H9 (cell line): ENCODE measurements around the gene SNRPA1. TPM values are rescaled to one million over a fixed set of nuclear protein-coding genes. Genes with fewer than 3 reads are reported as not detected.

ENCODE experiments used
- DNase-seq: peaks from one replicate; pipeline ENCODE4 v3.0.0-alpha.2; 2017
- H2AFZ ChIP-seq: one replicate; pipeline ENCODE4 v1.6.1; 2013; ENCODE audit warnings: mild to moderate bottlenecking, low read length, control low read depth, moderate library complexity
- H2AK5ac ChIP-seq: 2 replicates; pipeline ENCODE4 v1.6.1; 2013; ENCODE audit warnings: low read length, control low read depth, mixed read lengths; ENCODE audit not compliant: insufficient read length
- H2BK120ac ChIP-seq: one replicate; pipeline ENCODE4 v1.6.1; 2013; ENCODE audit warnings: low read depth, mild to moderate bottlenecking, low read length, control low read depth, inconsistent platforms; ENCODE audit not compliant: poor library complexity, severe bottlenecking
- H2BK12ac ChIP-seq: 2 replicates; pipeline ENCODE4 v1.6.1; 2013; ENCODE audit warnings: low read length, control low read depth, mixed read lengths, low read depth; ENCODE audit not compliant: insufficient read length
- H2BK15ac ChIP-seq: 2 replicates; pipeline ENCODE4 v1.6.1; 2013; ENCODE audit warnings: low read depth, low read length, control low read depth
- H2BK20ac ChIP-seq: one replicate; pipeline ENCODE4 v1.6.1; 2013; ENCODE audit warnings: low read depth, mild to moderate bottlenecking, low read length, control low read depth, inconsistent platforms; ENCODE audit not compliant: poor library complexity, severe bottlenecking
- H2BK5ac ChIP-seq: 2 replicates; pipeline ENCODE4 v1.6.1; 2013; ENCODE audit warnings: low read length, control low read depth, mixed read lengths; ENCODE audit not compliant: insufficient read length
- H3K14ac ChIP-seq: 2 replicates; pipeline ENCODE4 v1.6.1; 2013; ENCODE audit warnings: low read length, control low read depth; ENCODE audit not compliant: insufficient read depth
- H3K18ac ChIP-seq: 2 replicates; pipeline ENCODE4 v1.6.1; 2013; ENCODE audit warnings: low read depth, mild to moderate bottlenecking, mixed read lengths, low read length, control low read depth; ENCODE audit not compliant: insufficient read length
- H3K23ac ChIP-seq: 2 replicates; pipeline ENCODE4 v1.6.1; 2013; ENCODE audit warnings: low read length, control low read depth, mixed read lengths, low read depth; ENCODE audit not compliant: insufficient read length
- H3K23me2 ChIP-seq: 2 replicates; pipeline ENCODE4 v1.6.1; 2013; ENCODE audit warnings: low read depth, mild to moderate bottlenecking, mixed read lengths, low read length, control low read depth; ENCODE audit not compliant: insufficient read length, poor library complexity, severe bottlenecking
- H3K27ac ChIP-seq: 2 replicates; pipeline ENCODE4 v1.5.1; 2013; ENCODE audit warnings: low read length, control low read depth, mixed read lengths, low read depth; ENCODE audit not compliant: insufficient read length
- H3K27me3 ChIP-seq: 2 replicates; pipeline ENCODE4 v1.6.1; 2013; ENCODE audit warnings: low read length, control low read depth, inconsistent platforms; ENCODE audit not compliant: insufficient read depth
- H3K4ac ChIP-seq: 2 replicates; pipeline ENCODE4 v1.6.1; 2013; ENCODE audit warnings: low read depth, mild to moderate bottlenecking, control low read depth, inconsistent platforms, low read length, moderate library complexity
- H3K4me1 ChIP-seq: 2 replicates; pipeline ENCODE4 v1.6.1; 2013; ENCODE audit warnings: low read length, control low read depth, inconsistent platforms; ENCODE audit not compliant: insufficient read depth
- H3K4me2 ChIP-seq: 2 replicates; pipeline ENCODE4 v1.6.1; 2013; ENCODE audit warnings: low read length, control low read depth, mixed read lengths; ENCODE audit not compliant: insufficient read length, insufficient read depth
- H3K56ac ChIP-seq: 2 replicates; pipeline ENCODE4 v1.6.1; 2013; ENCODE audit warnings: low read depth, mild to moderate bottlenecking, mixed read lengths, low read length, control low read depth; ENCODE audit not compliant: insufficient read length
- H3K79me1 ChIP-seq: 2 replicates; pipeline ENCODE4 v1.6.1; 2013; ENCODE audit warnings: low read depth, mild to moderate bottlenecking, moderate library complexity, low read length, control low read depth, inconsistent platforms; ENCODE audit not compliant: insufficient read depth, poor library complexity, severe bottlenecking
- H3K79me2 ChIP-seq: 2 replicates; pipeline ENCODE4 v1.6.1; 2013; ENCODE audit warnings: low read length, control low read depth, inconsistent platforms; ENCODE audit not compliant: insufficient read depth
- H3K9ac ChIP-seq: 2 replicates; pipeline ENCODE4 v1.6.1; 2013; ENCODE audit warnings: low read length, control low read depth, mixed read lengths; ENCODE audit not compliant: insufficient read length; ENCODE audit errors: extremely low read depth
- H3K9me3 ChIP-seq: one replicate; pipeline ENCODE4 v1.6.1; 2013; ENCODE audit warnings: low read depth, low read length, inconsistent platforms; ENCODE audit not compliant: control insufficient read depth
- H3T11ph ChIP-seq: one replicate; pipeline ENCODE4 v1.6.1; 2013; ENCODE audit warnings: mild to moderate bottlenecking, low read length, control low read depth, inconsistent platforms
- H4K20me1 ChIP-seq: one replicate; pipeline ENCODE4 v1.6.1; 2013; ENCODE audit not compliant: control insufficient read depth, insufficient read length, insufficient read depth
- H4K5ac ChIP-seq: 2 replicates; pipeline ENCODE4 v1.6.1; 2013; ENCODE audit warnings: low read depth, mild to moderate bottlenecking, mixed read lengths, low read length, control low read depth; ENCODE audit not compliant: insufficient read length
- H4K8ac ChIP-seq: replicated peaks from 2 replicates; pipeline ENCODE4 v1.6.1; 2013; ENCODE audit warnings: low read length, control low read depth, mixed read lengths, low read depth; ENCODE audit not compliant: insufficient read length
- H4K91ac ChIP-seq: 2 replicates; pipeline ENCODE4 v1.6.1; 2013; ENCODE audit warnings: low read depth, mild to moderate bottlenecking, moderate library complexity, mixed read lengths, low read length, control low read depth; ENCODE audit not compliant: insufficient read length
- H3K27ac Mint-ChIP-seq, 3 experiments: 2 replicates in 2 of 3; 3 replicates in 1 of 3; pipeline ENCODE4 v1.8.0; 2020 to 2021; ENCODE audit warnings: mixed read lengths in 3 of 3, mild to moderate bottlenecking in 1 of 3, moderate library complexity in 1 of 3
- H3K27me3 Mint-ChIP-seq: 2 replicates; pipeline ENCODE4 v1.8.0; 2021; ENCODE audit warnings: low read depth, mild to moderate bottlenecking, moderate library complexity, mixed read lengths
- H3K36me3 Mint-ChIP-seq, 3 experiments: 2 replicates in 2 of 3; 3 replicates in 1 of 3; pipeline ENCODE4 v1.8.0; 2020 to 2021; ENCODE audit warnings: low read depth in 3 of 3, mixed read lengths in 3 of 3; ENCODE audit not compliant: insufficient read depth in 1 of 3
- H3K4me1 Mint-ChIP-seq, 2 experiments: 2 replicates each; pipeline ENCODE4 v1.8.0; 2020; ENCODE audit warnings: mixed read lengths in 2 of 2
- H3K4me3 Mint-ChIP-seq, 2 experiments: 2 replicates in 1 of 2; 3 replicates in 1 of 2; pipeline ENCODE4 v1.8.0; 2020 to 2021; ENCODE audit warnings: mild to moderate bottlenecking in 2 of 2, mixed read lengths in 2 of 2, moderate library complexity in 1 of 2
- H3K9me3 Mint-ChIP-seq, 2 experiments: 2 replicates in 1 of 2; 3 replicates in 1 of 2; pipeline ENCODE4 v1.8.0; 2020; ENCODE audit warnings: mild to moderate bottlenecking in 2 of 2, mixed read lengths in 2 of 2, moderate library complexity in 1 of 2
- WGBS: extraction: QIAGEN DNeasy Blood & Tissue Kit; methylation state at CpG from one replicate; pipeline ENCODE4 v1.1.7; 2013; ENCODE audit warnings: missing lambda C conversion rate, low lambda C conversion rate, mixed read lengths; ENCODE audit not compliant: insufficient read length; ENCODE audit errors: extremely low coverage; 5-methylcytosine and 5-hydroxymethylcytosine counted together
- total RNA-seq: library from RNA; stranded (reverse); gene quantifications from 2 replicates; pipeline ENCODE4 v1.2.1, GENCODE V29; 2021
- TF ChIP-seq, protein P1 (sequence below): fragments of 200-600 bp; sonication (generic); conservative IDR thresholded peaks from 3 replicates; pipeline ENCODE4 v1.8.0; 2021; ENCODE audit warnings: antibody characterized with exemption, mild to moderate bottlenecking

Gene SNRPA1
- total RNA-seq, 1 experiment from 2014 or later, result 145 TPM

DNA sequence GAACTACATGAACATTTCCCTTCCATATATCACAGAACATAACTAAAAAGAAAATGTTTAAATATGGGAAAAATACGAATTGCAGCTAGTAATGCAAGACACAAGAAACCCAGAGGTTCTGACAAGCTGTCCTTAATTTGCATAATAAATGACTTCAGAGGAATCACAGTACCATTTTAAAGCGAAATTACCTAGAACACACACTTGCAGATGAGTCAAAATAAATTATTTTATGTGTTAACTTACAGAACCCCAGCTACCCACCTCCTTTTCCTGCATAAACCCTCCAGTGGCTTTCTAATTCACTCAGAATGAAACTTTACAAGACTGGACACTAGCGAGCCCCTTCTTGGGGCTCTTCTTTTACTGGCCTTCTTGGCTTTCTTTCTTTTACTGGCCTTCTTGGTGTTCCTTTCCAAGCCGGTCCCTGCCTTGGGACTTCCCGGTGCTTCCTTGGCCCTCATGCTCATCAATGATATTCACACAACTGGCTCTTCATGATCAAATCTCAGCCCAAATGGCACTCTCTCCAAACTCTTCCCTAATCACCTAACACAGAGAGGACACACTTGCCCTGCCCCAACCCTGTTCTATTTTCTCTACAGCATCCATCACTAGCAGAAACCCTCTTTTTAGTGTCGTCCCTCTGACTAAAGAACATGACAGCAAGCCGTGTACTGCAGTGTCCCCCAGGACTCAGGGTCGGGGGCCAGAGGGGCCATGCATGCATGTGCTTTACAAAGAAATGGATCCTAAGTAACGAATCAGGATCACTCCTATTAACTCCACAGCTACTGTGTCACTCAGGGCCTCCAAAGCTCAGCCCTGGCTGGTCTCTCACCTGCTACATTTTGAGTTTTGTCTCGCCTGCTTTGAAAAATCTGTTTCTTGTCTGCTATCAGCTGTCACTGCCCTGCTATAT lies 48.0 kb downstream of the SNRPA1 start:
- TF ChIP-seq, protein P1, sequence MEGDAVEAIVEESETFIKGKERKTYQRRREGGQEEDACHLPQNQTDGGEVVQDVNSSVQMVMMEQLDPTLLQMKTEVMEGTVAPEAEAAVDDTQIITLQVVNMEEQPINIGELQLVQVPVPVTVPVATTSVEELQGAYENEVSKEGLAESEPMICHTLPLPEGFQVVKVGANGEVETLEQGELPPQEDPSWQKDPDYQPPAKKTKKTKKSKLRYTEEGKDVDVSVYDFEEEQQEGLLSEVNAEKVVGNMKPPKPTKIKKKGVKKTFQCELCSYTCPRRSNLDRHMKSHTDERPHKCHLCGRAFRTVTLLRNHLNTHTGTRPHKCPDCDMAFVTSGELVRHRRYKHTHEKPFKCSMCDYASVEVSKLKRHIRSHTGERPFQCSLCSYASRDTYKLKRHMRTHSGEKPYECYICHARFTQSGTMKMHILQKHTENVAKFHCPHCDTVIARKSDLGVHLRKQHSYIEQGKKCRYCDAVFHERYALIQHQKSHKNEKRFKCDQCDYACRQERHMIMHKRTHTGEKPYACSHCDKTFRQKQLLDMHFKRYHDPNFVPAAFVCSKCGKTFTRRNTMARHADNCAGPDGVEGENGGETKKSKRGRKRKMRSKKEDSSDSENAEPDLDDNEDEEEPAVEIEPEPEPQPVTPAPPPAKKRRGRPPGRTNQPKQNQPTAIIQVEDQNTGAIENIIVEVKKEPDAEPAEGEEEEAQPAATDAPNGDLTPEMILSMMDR, result no peak
- H4K91ac ChIP-seq, result no peak overlapping the region
- peaks cover 5% of the 10 kb centered on the region for H4K20me1 ChIP-seq

More for the DNA sequence above, 48.0 kb downstream of the SNRPA1 start:
- Histone ChIP-seq H3K27ac (no peak overlapping the region), H4K8ac (no peak overlapping the region), H3K56ac (no peak overlapping the region), H3K79me2 (peaks cover 72% of the 10 kb centered on the region), H3K14ac (no peak overlapping the region), H3K23me2 (peaks cover 14% of the 10 kb centered on the region), H3K27me3 (no peaks in the 10 kb centered on the region), H3K4me2 (no peak overlapping the region), H3K79me1 (peaks cover 3% of the 10 kb centered on the region), H3K18ac (no peak overlapping the region), H2BK15ac (no peak overlapping the region), H2BK120ac (no peak overlapping the region), H4K5ac (no peak overlapping the region), H3T11ph (no peak overlapping the region), H3K4ac (no peak overlapping the region), H2AFZ (no peak overlapping the region), H3K4me1 (peaks cover 5% of the 10 kb centered on the region; the same call in 1 of the 2 replicates), H2BK20ac (no peak overlapping the region), H3K9me3 (no peaks in the 10 kb centered on the region), H2BK5ac (no peak overlapping the region), H3K23ac (no peak overlapping the region), H3K9ac (no peak overlapping the region), H2AK5ac (no peak overlapping the region), H2BK12ac (no peak overlapping the region)
- H3K27ac Mint-ChIP-seq, result peak overlapping the region; percentile 3 to 7 (median 4); a peak in 3 of 7 replicates
- H3K4me3 Mint-ChIP-seq, result no peak overlapping the region
- H3K27me3 Mint-ChIP-seq, result no peaks in the 10 kb centered on the region
- no CpG with 5 or more reads among the region's 10 CpGs for WGBS
- H3K4me1 Mint-ChIP-seq, result peaks cover 59 to 70% of the 10 kb centered on the region in 2 experiments
- no peaks in the 10 kb centered on the region for H3K9me3 Mint-ChIP-seq
- H3K36me3 Mint-ChIP-seq, result peaks cover 4 to 11% (median 9%) of the 10 kb centered on the region in 3 experiments; a peak in 6 of 7 replicates
- DNase-seq, result no peak
